ENCODE measurements around the gene UBXN10. TPM values are rescaled to one million over a fixed set of nuclear protein-coding genes. Genes with fewer than 3 reads are reported as not detected.

The UBXN10 gene
- total RNA-seq, 1 donor from 2014 or later = 0.37 TPM

GRCh38 chr1:20194757-20195461 is 9.0 kb downstream of the UBXN10 start:
- H3K9ac ChIP-seq = no peak overlapping the region
- no peak overlapping the region for H3K4me3 Mint-ChIP-seq

GRCh38 chr1:20195462-20195780 is 9.5 kb downstream of the UBXN10 start:
- Mint-ChIP-seq H3K4me3 (no peak overlapping the region), H3K36me3 (peaks cover 3% of the 10 kb centered on the region), H3K27ac (no peak overlapping the region), H3K4me1 (no peaks in the 10 kb centered on the region), H3K27me3 (ENCODE audit: insufficient read depth, low read depth) (peaks cover 5% of the 10 kb centered on the region), H3K9me3 (no peaks in the 10 kb centered on the region)
- no peaks in the 10 kb centered on the region for H4K20me1 ChIP-seq (ENCODE audit: low read depth)
- no peaks in the 10 kb centered on the region for H3F3A ChIP-seq (ENCODE audit: low read depth)
- H3K4me2 ChIP-seq = no peak overlapping the region
- H3K36me3 ChIP-seq = no peaks in the 10 kb centered on the region
- H3K4me3 ChIP-seq = no peak overlapping the region
- no peaks in the 10 kb centered on the region for H3K79me2 ChIP-seq (ENCODE audit: low read depth)
- no peaks in the 10 kb centered on the region for H3K27me3 ChIP-seq
- TF ChIP-seq EZH2phosphoT487 (IDR thresholded peaks at IDR 0.05) = no peak
- no peak for TF ChIP-seq EZH2 (IDR thresholded peaks at IDR 0.05)
- no peak for TF ChIP-seq CTCF (IDR thresholded peaks at IDR 0.05)
- DNase-seq (ENCODE audit: low spot score) = no peak
- H3K27ac ChIP-seq = no peak overlapping the region
- H3K9me3 ChIP-seq (ENCODE audit: low read depth) = no peaks in the 10 kb centered on the region
- H2AFZ ChIP-seq (replicated peaks) = no peak overlapping the region
- H3K9ac ChIP-seq = no peak overlapping the region
- no peaks in the 10 kb centered on the region for H3K4me1 ChIP-seq

More at GRCh38 chr1:20194757-20195461, 9.0 kb downstream of the UBXN10 start:
- H3K27me3 ChIP-seq = no peaks in the 10 kb centered on the region
- peak; percentile 74 for DNase-seq (ENCODE audit: low spot score)
- no peak overlapping the region for H3K4me3 ChIP-seq
- TF ChIP-seq EZH2phosphoT487 (IDR thresholded peaks at IDR 0.05) = no peak
- peak; percentile 94 for TF ChIP-seq CTCF (IDR thresholded peaks at IDR 0.05)
- TF ChIP-seq EZH2 (IDR thresholded peaks at IDR 0.05) = no peak
- H3K27ac ChIP-seq = no peak overlapping the region
- H3F3A ChIP-seq (ENCODE audit: low read depth) = no peaks in the 10 kb centered on the region
- H3K9me3 Mint-ChIP-seq = no peaks in the 10 kb centered on the region
- H4K20me1 ChIP-seq (ENCODE audit: low read depth) = no peaks in the 10 kb centered on the region
- H3K27ac Mint-ChIP-seq = no peak overlapping the region
- peaks cover 3% of the 10 kb centered on the region for H3K36me3 Mint-ChIP-seq
- H3K9me3 ChIP-seq (ENCODE audit: low read depth) = no peaks in the 10 kb centered on the region
- no peaks in the 10 kb centered on the region for H3K79me2 ChIP-seq (ENCODE audit: low read depth)
- peaks cover 5% of the 10 kb centered on the region for H3K27me3 Mint-ChIP-seq (ENCODE audit: insufficient read depth, low read depth)
- no peaks in the 10 kb centered on the region for H3K4me1 Mint-ChIP-seq
- no peak overlapping the region for H3K4me2 ChIP-seq
- H2AFZ ChIP-seq (replicated peaks) = no peak overlapping the region
- H3K36me3 ChIP-seq = no peaks in the 10 kb centered on the region
- no peaks in the 10 kb centered on the region for H3K4me1 ChIP-seq

- no peak overlapping the region for H3K4me3 ChIP-seq
- Mint-ChIP-seq H3K4me1 (no peaks in the 10 kb centered on the region), H3K27me3 (ENCODE audit: insufficient read depth, low read depth) (peaks cover 5% of the 10 kb centered on the region), H3K36me3 (no peaks in the 10 kb centered on the region), H3K27ac (no peak overlapping the region), H3K4me3 (no peak overlapping the region), H3K9me3 (no peaks in the 10 kb centered on the region)
- H3K27ac ChIP-seq = no peak overlapping the region
- no peaks in the 10 kb centered on the region for H3K79me2 ChIP-seq (ENCODE audit: low read depth)
- no peaks in the 10 kb centered on the region for H3K27me3 ChIP-seq
- TF ChIP-seq EZH2phosphoT487 (IDR thresholded peaks at IDR 0.05) (no peak), CTCF (IDR thresholded peaks at IDR 0.05) (no peak), EZH2 (IDR thresholded peaks at IDR 0.05) (no peak)
- H3K4me2 ChIP-seq = no peak overlapping the region
- H3K9ac ChIP-seq = no peak overlapping the region
- H3K36me3 ChIP-seq = no peaks in the 10 kb centered on the region
- no peak overlapping the region for H2AFZ ChIP-seq (replicated peaks)
- no peak for DNase-seq (ENCODE audit: low spot score)
- H3K9me3 ChIP-seq (ENCODE audit: low read depth) = no peaks in the 10 kb centered on the region
- H3K4me1 ChIP-seq = no peaks in the 10 kb centered on the region
- H3F3A ChIP-seq (ENCODE audit: low read depth) = no peaks in the 10 kb centered on the region
- no peaks in the 10 kb centered on the region for H4K20me1 ChIP-seq (ENCODE audit: low read depth)
Observed at GRCh38 chr1:20197329-20197791, 11.5 kb downstream of the UBXN10 start.

Data from neural progenitor cell (in vitro differentiated cells).